IPS-18a (cell line): ENCODE data around the gene HKDC1.
"Not testable (repeated sequence)": the region's sequence is repeated elsewhere in the genome, so short reads cannot be mapped to it uniquely, and the experiment has no call there.

Source experiments
- H3K27ac ChIP-seq: one replicate; pipeline ENCODE4 v1.5.1; 2013; ENCODE audit warnings: low read length
- H3K27me3 ChIP-seq: one replicate; pipeline ENCODE4 v1.6.1; 2013; ENCODE audit warnings: mild to moderate bottlenecking, low read length; ENCODE audit not compliant: control insufficient read depth, insufficient read depth
- H3K36me3 ChIP-seq: one replicate; pipeline ENCODE4 v1.6.1; 2013; ENCODE audit warnings: low read depth, low read length; ENCODE audit not compliant: control insufficient read depth
- H3K4me1 ChIP-seq: one replicate; pipeline ENCODE4 v1.6.1; 2013; ENCODE audit warnings: low read depth, low read length; ENCODE audit not compliant: control insufficient read depth
- H3K4me3 ChIP-seq: one replicate; pipeline ENCODE4 v1.5.1; 2013; ENCODE audit warnings: low read length
- H3K9ac ChIP-seq: one replicate; pipeline ENCODE4 v1.6.1; 2013; ENCODE audit warnings: mild to moderate bottlenecking, low read length, moderate library complexity
- H3K9me3 ChIP-seq: one replicate; pipeline ENCODE4 v1.6.1; 2013; ENCODE audit warnings: low read depth, low read length; ENCODE audit not compliant: control insufficient read depth

HKDC1 gene

GRCh38 chr10:69295027-69295636 lies 75.0 kb downstream of the HKDC1 start:
- no peak overlapping the region for H3K4me3 ChIP-seq
- no peak overlapping the region for H3K9ac ChIP-seq
- H3K27me3 ChIP-seq: no peaks in the 10 kb centered on the region
- H3K4me1 ChIP-seq: no peaks in the 10 kb centered on the region
- no peaks in the 10 kb centered on the region for H3K36me3 ChIP-seq
- H3K9me3 ChIP-seq: no peaks in the 10 kb centered on the region
- H3K27ac ChIP-seq: no peak overlapping the region

DNA sequence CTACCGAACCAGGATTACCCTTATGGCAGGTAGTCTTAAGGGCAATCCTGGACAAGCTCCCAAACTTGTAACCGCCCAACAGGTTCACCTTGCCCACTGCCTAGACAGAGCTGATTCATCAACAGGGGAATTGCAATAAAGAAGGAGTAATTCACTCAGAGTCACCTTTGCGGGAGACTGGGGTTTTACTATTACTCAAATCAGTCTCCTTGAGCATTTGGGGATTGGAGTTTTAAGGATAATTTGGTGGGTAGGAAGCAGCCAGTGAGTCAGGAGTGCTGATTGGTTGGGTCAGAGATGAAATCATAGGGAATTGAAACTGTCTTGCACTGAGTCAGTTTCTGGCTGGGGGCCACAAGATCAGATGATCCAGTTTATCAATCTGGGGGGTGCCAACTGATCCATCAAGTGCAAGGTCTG lies 83.5 kb downstream of the HKDC1 start:
- no peaks in the 10 kb centered on the region for H3K27me3 ChIP-seq
- no peak overlapping the region for H3K9ac ChIP-seq
- H3K9me3 ChIP-seq: no peaks in the 10 kb centered on the region
- no peaks in the 10 kb centered on the region for H3K36me3 ChIP-seq
- H3K4me3 ChIP-seq: no peak overlapping the region
- no peaks in the 10 kb centered on the region for H3K4me1 ChIP-seq
- no peak overlapping the region for H3K27ac ChIP-seq

DNA sequence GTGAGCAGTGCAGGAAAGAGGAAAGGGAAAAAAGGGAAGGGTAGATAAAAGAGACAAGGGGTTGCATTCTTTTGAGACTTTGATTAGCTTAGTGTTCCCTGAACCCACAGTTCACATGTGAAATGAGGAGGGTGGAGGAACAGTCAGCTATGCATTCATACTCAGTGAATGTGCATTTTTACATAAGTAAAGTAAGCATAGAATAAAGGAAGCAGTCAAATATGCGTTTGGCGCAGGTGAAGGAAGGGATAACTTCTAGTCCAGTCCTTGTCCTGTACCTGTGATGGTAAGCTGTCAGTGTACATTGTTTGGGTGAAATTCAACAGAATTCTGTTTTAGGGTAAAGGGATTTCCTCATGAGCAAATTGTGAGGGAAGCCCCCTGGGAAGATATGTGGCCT lies 86.3 kb downstream of the HKDC1 start:
- no peak overlapping the region for H3K4me3 ChIP-seq
- no peaks in the 10 kb centered on the region for H3K4me1 ChIP-seq
- no peak overlapping the region for H3K9ac ChIP-seq
- H3K27me3 ChIP-seq: no peaks in the 10 kb centered on the region
- no peaks in the 10 kb centered on the region for H3K36me3 ChIP-seq
- no peaks in the 10 kb centered on the region for H3K9me3 ChIP-seq
- no peak overlapping the region for H3K27ac ChIP-seq

- Histone ChIP-seq H3K36me3 (no peaks in the 10 kb centered on the region), H3K27ac (no peak overlapping the region)
Observed at GRCh38 chr10:69307434-69307833, 87.3 kb downstream of the HKDC1 start.

DNA sequence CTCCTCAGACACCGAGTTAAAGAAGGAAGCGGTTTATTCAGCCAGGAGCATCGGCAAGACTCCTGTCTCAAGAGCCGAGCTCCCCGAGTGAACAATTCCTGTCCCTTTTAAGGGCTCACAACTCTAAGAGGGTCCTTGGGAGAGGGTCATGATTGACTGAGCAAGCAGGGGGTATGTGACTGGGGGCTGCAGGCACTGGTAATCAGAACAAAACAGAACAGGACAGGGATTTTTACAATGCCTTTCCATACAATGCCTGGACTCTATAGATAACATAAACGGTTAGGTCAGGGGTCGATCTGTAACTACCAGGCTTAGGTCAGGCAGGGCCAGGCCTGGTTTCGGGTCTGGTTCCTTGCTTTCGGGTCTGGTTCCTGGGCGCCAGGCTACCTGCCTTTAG lies 88.2 kb downstream of the HKDC1 start:
- H3K4me3 ChIP-seq, H3K27ac ChIP-seq, H3K9ac ChIP-seq, H3K27me3 ChIP-seq, H3K36me3 ChIP-seq, H3K4me1 ChIP-seq, H3K9me3 ChIP-seq: not testable (repeated sequence)

More at GRCh38 chr10:69307434-69307833, 87.3 kb downstream of the HKDC1 start:
- Histone ChIP-seq H3K9me3 (no peaks in the 10 kb centered on the region), H3K9ac (no peak overlapping the region), H3K4me1 (no peaks in the 10 kb centered on the region), H3K4me3 (no peak overlapping the region), H3K27me3 (no peaks in the 10 kb centered on the region)

DNA sequence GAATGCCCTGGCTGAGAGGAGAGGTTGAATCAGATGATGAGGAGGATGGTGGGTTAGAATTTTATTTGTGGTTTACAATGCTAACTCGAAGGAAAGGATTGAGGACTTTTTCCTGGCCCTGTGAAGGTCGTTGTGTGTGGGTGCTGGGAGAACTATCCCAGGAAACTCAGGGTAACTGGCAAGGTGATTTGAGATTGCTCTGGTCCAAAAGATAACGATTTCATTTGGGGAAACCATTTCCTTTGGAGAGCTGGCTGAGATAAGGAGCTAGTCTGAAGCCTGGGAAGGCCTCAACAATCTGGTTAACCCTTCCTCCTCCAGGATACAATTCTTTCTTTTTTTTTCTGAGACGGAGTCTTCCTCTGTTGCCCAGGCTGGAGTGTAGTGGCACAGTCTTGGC lies 91.2 kb downstream of the HKDC1 start:
- H3K4me3 ChIP-seq: no peak overlapping the region
- H3K36me3 ChIP-seq: no peaks in the 10 kb centered on the region
- no peak overlapping the region for H3K9ac ChIP-seq
- H3K27ac ChIP-seq: no peak overlapping the region
- no peaks in the 10 kb centered on the region for H3K9me3 ChIP-seq
- peaks cover 6% of the 10 kb centered on the region for H3K4me1 ChIP-seq
- no peaks in the 10 kb centered on the region for H3K27me3 ChIP-seq

DNA sequence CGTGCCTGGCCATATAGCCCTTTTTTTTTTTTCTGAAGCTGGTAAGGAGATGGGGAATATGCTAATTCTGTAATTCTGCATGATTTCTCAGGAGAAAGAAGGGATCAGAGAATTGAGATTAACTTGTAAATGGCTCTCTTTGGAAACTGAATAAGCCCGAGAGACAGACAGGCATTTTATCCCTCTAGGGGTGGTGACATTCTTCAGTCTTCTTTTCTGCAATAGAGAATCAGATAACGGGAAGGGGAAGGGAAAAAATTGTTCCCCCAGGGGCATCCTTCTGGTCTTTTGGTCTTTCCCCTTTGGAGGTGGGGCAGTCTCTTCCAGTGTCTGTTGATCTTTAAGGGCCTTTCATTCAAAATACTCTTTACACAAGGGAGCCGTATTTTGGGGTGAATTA lies 92.4 kb downstream of the HKDC1 start:
- no peaks in the 10 kb centered on the region for H3K27me3 ChIP-seq
- H3K4me1 ChIP-seq: peaks cover 12% of the 10 kb centered on the region
- H3K9me3 ChIP-seq: no peaks in the 10 kb centered on the region
- H3K27ac ChIP-seq: no peak overlapping the region
- H3K4me3 ChIP-seq: no peak overlapping the region
- no peaks in the 10 kb centered on the region for H3K36me3 ChIP-seq
- H3K9ac ChIP-seq: no peak overlapping the region

DNA sequence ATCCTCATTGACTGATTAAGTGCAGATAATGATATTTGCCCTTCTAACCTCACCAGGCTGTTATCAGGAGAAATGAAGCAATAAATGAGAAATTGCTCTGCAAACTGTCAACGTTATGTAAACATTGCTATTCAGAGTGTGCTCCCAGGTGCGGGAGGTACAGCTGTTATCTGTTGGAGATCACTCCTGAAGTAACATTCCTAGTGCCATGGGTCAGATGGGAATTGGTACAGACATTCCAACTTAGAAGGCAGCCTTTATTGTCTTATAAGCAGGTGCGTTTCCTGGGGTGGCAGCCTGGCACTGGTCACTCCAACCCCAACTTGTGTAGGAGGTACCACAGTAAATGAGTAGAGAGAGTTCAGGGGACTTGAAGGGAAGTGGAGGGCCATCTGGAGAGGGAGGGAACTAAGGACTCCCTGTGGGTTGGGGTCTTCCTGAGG lies 95.0 kb downstream of the HKDC1 start:
- H3K9ac ChIP-seq: no peak overlapping the region
- H3K4me1 ChIP-seq: peaks cover 16% of the 10 kb centered on the region
- H3K4me3 ChIP-seq: no peak overlapping the region
- H3K27me3 ChIP-seq: no peaks in the 10 kb centered on the region
- H3K9me3 ChIP-seq: no peaks in the 10 kb centered on the region
- H3K36me3 ChIP-seq: no peaks in the 10 kb centered on the region
- no peak overlapping the region for H3K27ac ChIP-seq

GRCh38 chr10:69315610-69316312 lies 95.6 kb downstream of the HKDC1 start:
- Histone ChIP-seq H3K4me3 (no peak overlapping the region), H3K9me3 (no peaks in the 10 kb centered on the region), H3K9ac (no peak overlapping the region), H3K36me3 (no peaks in the 10 kb centered on the region), H3K27ac (no peak overlapping the region), H3K27me3 (no peaks in the 10 kb centered on the region), H3K4me1 (peaks cover 16% of the 10 kb centered on the region)

GRCh38 chr10:69316313-69317059 lies 96.4 kb downstream of the HKDC1 start:
- Histone ChIP-seq H3K4me3 (no peak overlapping the region), H3K36me3 (no peaks in the 10 kb centered on the region), H3K9me3 (no peaks in the 10 kb centered on the region), H3K27ac (no peak overlapping the region), H3K4me1 (peaks cover 22% of the 10 kb centered on the region), H3K27me3 (no peaks in the 10 kb centered on the region), H3K9ac (no peak overlapping the region)
